ENCODE data around the gene DOCK7.
"Not testable (repeated sequence)": the region's sequence is repeated elsewhere in the genome, so short reads cannot be mapped to it uniquely, and the experiment has no call there.

The DOCK7 gene

GRCh38 chr1:62706985-62707743 lies 19.0 kb upstream of the DOCK7 start:
- in situ Hi-C loops (cut with MboI; ENCODE audit: low sequenced_read_pairs): no loop called here

- in situ Hi-C loops (cut with MboI; ENCODE audit: low sequenced_read_pairs): not testable (repeated sequence)
Observed at GRCh38 chr1:62698161-62698560, 10.0 kb upstream of the DOCK7 start.

GRCh38 chr1:62694479-62694878 lies 6.3 kb upstream of the DOCK7 start:
- in situ Hi-C loops (cut with MboI; ENCODE audit: low sequenced_read_pairs): not testable (repeated sequence)

GRCh38 chr1:62693123-62693522 lies 4.9 kb upstream of the DOCK7 start:
- in situ Hi-C loops (cut with MboI; ENCODE audit: low sequenced_read_pairs): no loop called here

- in situ Hi-C loops (cut with MboI; ENCODE audit: low sequenced_read_pairs): no loop called here
Observed at GRCh38 chr1:62691062-62691844, 3.1 kb upstream of the DOCK7 start.

GRCh38 chr1:62689524-62689923 lies 1.3 kb upstream of the DOCK7 start:
- in situ Hi-C loops (cut with MboI; ENCODE audit: low sequenced_read_pairs): no loop called here

GRCh38 chr1:62688687-62689085 lies 500 bp upstream of the DOCK7 start:
- in situ Hi-C loops (cut with MboI; ENCODE audit: low sequenced_read_pairs): no loop called here

- in situ Hi-C loops (cut with MboI; ENCODE audit: low sequenced_read_pairs): no loop called here
Observed at GRCh38 chr1:62687421-62687902, 724 bp downstream of the DOCK7 start.

- in situ Hi-C loops (cut with MboI; ENCODE audit: low sequenced_read_pairs): no loop called here
Observed at GRCh38 chr1:62686822-62687221, 1.4 kb downstream of the DOCK7 start.

GRCh38 chr1:62685431-62685859 lies 2.7 kb downstream of the DOCK7 start:
- in situ Hi-C loops (cut with MboI; ENCODE audit: low sequenced_read_pairs): no loop called here

GRCh38 chr1:62682531-62682930 lies 5.7 kb downstream of the DOCK7 start:
- in situ Hi-C loops (cut with MboI; ENCODE audit: low sequenced_read_pairs): no loop called here

GRCh38 chr1:62680992-62681391 lies 7.2 kb downstream of the DOCK7 start:
- in situ Hi-C loops (cut with MboI; ENCODE audit: low sequenced_read_pairs): not testable (repeated sequence)

- in situ Hi-C loops (cut with MboI; ENCODE audit: low sequenced_read_pairs): not testable (repeated sequence)
Observed at GRCh38 chr1:62677822-62678221, 10.4 kb downstream of the DOCK7 start.

- in situ Hi-C loops (cut with MboI; ENCODE audit: low sequenced_read_pairs): no loop called here
Observed at GRCh38 chr1:62676611-62677356, 11.4 kb downstream of the DOCK7 start.

GRCh38 chr1:62673629-62674028 lies 14.6 kb downstream of the DOCK7 start:
- in situ Hi-C loops (cut with MboI; ENCODE audit: low sequenced_read_pairs): no loop called here

GRCh38 chr1:62672029-62672428 lies 16.2 kb downstream of the DOCK7 start:
- in situ Hi-C loops (cut with MboI; ENCODE audit: low sequenced_read_pairs): no loop called here

GRCh38 chr1:62654744-62655143 lies 33.4 kb downstream of the DOCK7 start:
- in situ Hi-C loops (cut with MboI; ENCODE audit: low sequenced_read_pairs): no loop called here

GRCh38 chr1:62652387-62652786 lies 35.8 kb downstream of the DOCK7 start:
- in situ Hi-C loops (cut with MboI; ENCODE audit: low sequenced_read_pairs): no loop called here

- in situ Hi-C loops (cut with MboI; ENCODE audit: low sequenced_read_pairs): no loop called here
Observed at GRCh38 chr1:62643283-62643682, 44.9 kb downstream of the DOCK7 start.

- in situ Hi-C loops (cut with MboI; ENCODE audit: low sequenced_read_pairs): no loop called here
Observed at GRCh38 chr1:62637392-62638105, 50.6 kb downstream of the DOCK7 start.

- in situ Hi-C loops (cut with MboI; ENCODE audit: low sequenced_read_pairs): no loop called here
Observed at GRCh38 chr1:62628506-62628905, 59.7 kb downstream of the DOCK7 start.

Measured in HL-60/S4 treated with retinoic acid at 250 ng/mL for 4 days and 3 days (cell line).